EH (cell line): ENCODE data around the gene WWC1.
A peak's percentile ranks its signal among the peaks of the same experiment; 100 is the strongest.
"Not testable (repeated sequence)": the region's sequence is repeated elsewhere in the genome, so short reads cannot be mapped to it uniquely, and the experiment has no call there.

Experiments used
- DNase-seq: peaks from one replicate; pipeline ENCODE4 v3.0.0-alpha.2; 2015; ENCODE audit warnings: low read depth

The WWC1 gene

GRCh38 chr5:168286386-168286785, 5.1 kb upstream of the WWC1 start:
- DNase-seq = no peak

GRCh38 chr5:168286863-168287262, 4.6 kb upstream of the WWC1 start:
- DNase-seq = not testable (repeated sequence)

GRCh38 chr5:168287362-168287761, 4.1 kb upstream of the WWC1 start:
- no peak for DNase-seq

GRCh38 chr5:168288349-168289245, 2.8 kb upstream of the WWC1 start:
- no peak for DNase-seq

- no peak for DNase-seq
These were observed 523 bp upstream of the WWC1 start for GRCh38 chr5:168290902-168291341.

GRCh38 chr5:168291964-168292785, 730 bp downstream of the WWC1 start:
- DNase-seq = no peak

GRCh38 chr5:168292786-168293696, 1.6 kb downstream of the WWC1 start:
- no peak for DNase-seq

- peak; percentile 83 for DNase-seq
These were observed 4.2 kb downstream of the WWC1 start for GRCh38 chr5:168295574-168296201.

GRCh38 chr5:168296682-168297081, 5.2 kb downstream of the WWC1 start:
- DNase-seq = no peak

- DNase-seq = no peak
These were observed 7.5 kb downstream of the WWC1 start for GRCh38 chr5:168298949-168299348.

- no peak for DNase-seq
These were observed 7.9 kb downstream of the WWC1 start for GRCh38 chr5:168299372-168299771.

- DNase-seq = no peak
These were observed 9.1 kb downstream of the WWC1 start for GRCh38 chr5:168300326-168301182.

GRCh38 chr5:168301593-168302390, 10.3 kb downstream of the WWC1 start:
- peak; percentile 39 for DNase-seq

GRCh38 chr5:168302785-168303184, 11.3 kb downstream of the WWC1 start:
- peak; percentile 54 for DNase-seq

GRCh38 chr5:168303393-168304025, 12.1 kb downstream of the WWC1 start:
- DNase-seq = no peak

- DNase-seq = no peak
These were observed 12.9 kb downstream of the WWC1 start for GRCh38 chr5:168304349-168304748.

- no peak for DNase-seq
These were observed 13.8 kb downstream of the WWC1 start for GRCh38 chr5:168305281-168305680.

- DNase-seq = no peak
These were observed 15.6 kb downstream of the WWC1 start for GRCh38 chr5:168307022-168307421.

- DNase-seq = no peak
These were observed 16.6 kb downstream of the WWC1 start for GRCh38 chr5:168307925-168308584.
